Measurements from ENCODE around the gene SHROOM2.

Gene SHROOM2

GRCh38 chrX:9927698-9928482 lies 141.7 kb downstream of the SHROOM2 start:
- DNase-seq (ENCODE audit: extremely low read depth in 1 of 2, low read depth in 1 of 2): no peak

GRCh38 chrX:9935436-9935835 lies 149.2 kb downstream of the SHROOM2 start:
- no peak for DNase-seq (ENCODE audit: extremely low read depth in 1 of 2, low read depth in 1 of 2)

DNA sequence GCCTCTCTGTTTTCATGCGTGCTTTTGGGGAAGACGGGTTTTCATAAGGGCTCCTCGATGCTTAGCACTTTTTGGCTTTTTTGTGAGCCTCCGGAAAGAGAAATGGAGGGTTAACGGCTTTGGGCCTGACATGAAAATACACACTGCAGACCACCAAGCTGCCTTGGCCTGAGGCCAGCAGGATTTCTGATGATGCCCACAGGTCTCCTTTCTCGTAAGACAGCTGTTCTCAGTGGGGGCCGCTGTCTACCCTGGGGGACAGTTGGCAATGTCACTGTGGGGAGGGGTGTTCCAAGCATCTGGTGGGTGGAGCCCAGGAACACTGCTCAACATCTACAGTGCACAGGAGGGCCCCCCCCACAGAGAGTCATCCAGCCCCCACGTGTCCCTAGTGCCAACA lies 151.5 kb downstream of the SHROOM2 start:
- DNase-seq (ENCODE audit: extremely low read depth in 1 of 2, low read depth in 1 of 2): no peak

DNA sequence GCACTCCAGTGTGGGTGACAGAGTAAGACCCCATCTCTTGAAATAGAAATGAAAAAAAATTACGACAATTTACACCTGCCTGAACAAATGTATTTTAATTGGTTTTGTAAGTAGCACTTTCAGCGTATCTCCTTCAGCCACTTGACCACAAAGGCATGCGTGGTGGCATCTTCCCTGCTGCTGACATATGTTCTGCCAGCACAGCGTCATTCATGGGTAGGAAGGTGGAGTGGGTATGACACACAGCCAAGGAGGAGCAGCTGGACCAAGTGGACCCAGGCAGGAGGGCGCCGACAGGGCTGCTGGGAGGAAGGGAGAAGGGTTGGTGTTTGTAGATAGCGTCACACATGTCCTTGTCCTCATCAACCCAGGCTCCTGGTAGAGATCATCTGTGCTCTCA lies 152.3 kb downstream of the SHROOM2 start:
- DNase-seq (ENCODE audit: extremely low read depth in 1 of 2, low read depth in 1 of 2): no peak

GRCh38 chrX:9940421-9940820 lies 154.2 kb downstream of the SHROOM2 start:
- DNase-seq (ENCODE audit: extremely low read depth in 1 of 2, low read depth in 1 of 2): no peak

- DNase-seq (ENCODE audit: extremely low read depth in 1 of 2, low read depth in 1 of 2): peak; percentile 56 to 73
Measured at GRCh38 chrX:9942086-9942485, 155.9 kb downstream of the SHROOM2 start.

GRCh38 chrX:9943420-9943819 lies 157.2 kb downstream of the SHROOM2 start:
- no peak for DNase-seq (ENCODE audit: extremely low read depth in 1 of 2, low read depth in 1 of 2)

GRCh38 chrX:9947131-9947794 lies 161.0 kb downstream of the SHROOM2 start:
- DNase-seq (ENCODE audit: extremely low read depth in 1 of 2, low read depth in 1 of 2): no peak

DNA sequence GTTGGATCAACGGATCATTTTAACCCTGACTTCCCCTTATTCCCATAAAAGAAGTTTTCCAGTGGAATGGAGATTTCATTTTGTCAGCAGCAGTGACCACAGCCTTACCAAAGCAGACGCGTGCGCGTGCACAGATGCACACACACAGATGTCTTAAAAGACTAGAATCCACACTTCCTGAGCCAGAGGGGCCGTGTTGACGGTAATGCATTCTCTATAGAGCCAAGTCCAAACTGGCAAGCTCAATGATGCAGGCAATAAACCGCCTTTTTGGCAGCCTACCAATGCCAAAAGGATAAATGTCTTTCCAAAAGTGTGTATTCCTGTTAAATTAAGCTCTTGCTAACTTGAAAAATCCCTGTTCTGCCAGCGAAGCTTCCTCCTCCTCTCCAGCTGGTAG lies 162.2 kb downstream of the SHROOM2 start:
- no peak for DNase-seq (ENCODE audit: extremely low read depth in 1 of 2, low read depth in 1 of 2)

- no peak for DNase-seq (ENCODE audit: extremely low read depth in 1 of 2, low read depth in 1 of 2)
Measured at GRCh38 chrX:9952300-9952699, 166.1 kb downstream of the SHROOM2 start.

DNA sequence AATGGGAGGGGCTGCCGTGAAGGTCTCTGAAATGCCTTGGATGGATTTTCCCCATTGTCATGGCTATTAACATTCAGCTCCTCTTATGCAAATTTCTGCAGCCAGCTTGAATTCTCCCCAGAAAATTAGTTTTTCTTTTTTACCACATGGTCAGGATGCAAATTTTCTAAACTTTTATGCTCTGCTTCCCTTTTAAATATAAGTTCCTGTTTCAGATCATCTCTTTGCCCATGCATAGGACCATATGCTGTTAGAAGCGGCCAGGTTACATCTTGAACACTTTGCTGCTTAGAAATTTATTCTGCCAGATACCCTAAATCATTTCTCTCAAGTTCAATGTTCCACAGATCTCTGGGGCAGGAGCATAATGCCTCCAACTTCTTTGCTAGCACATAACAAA lies 167.2 kb downstream of the SHROOM2 start:
- no peak for DNase-seq (ENCODE audit: extremely low read depth in 1 of 2, low read depth in 1 of 2)

DNA sequence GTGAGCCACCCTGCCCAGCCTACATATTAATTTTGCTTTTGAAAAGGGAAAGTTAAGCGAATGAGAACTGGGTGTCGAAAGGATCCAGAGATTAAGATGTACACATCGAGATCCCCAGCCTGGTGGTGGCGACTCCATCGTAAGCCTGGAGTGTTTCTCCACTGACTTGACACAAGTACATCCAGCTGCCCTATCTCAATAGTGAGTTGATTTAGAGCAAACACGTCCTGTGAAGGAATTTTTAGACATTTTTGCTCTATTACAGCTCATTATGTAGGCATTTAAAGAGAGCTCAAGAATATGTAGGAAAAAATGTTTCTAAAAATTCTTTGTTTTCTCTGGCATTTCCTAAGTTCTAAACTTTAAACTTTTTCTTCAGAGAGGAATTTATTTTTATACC lies 169.3 kb downstream of the SHROOM2 start:
- DNase-seq (ENCODE audit: extremely low read depth in 1 of 2, low read depth in 1 of 2): no peak

GRCh38 chrX:9957743-9958142 lies 171.5 kb downstream of the SHROOM2 start:
- DNase-seq (ENCODE audit: extremely low read depth in 1 of 2, low read depth in 1 of 2): no peak

DNA sequence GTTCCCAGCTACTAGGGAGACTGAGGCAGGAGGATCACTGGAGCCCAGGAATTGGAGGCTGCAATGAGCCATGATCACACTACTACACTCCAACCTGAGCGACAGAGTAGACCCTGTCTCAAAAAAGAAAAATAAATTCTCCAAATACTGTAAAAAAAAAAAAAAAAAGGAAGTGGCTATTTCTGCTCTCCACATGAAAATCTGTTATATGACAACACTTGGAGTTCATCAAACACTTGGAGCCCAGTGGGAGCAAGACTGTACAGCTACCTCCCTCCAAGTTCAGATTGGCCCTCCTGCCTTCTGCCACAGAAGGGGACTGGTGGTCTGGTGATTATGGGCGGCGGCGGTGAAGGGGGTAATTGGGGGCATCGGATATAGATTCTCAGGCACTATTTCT lies 172.0 kb downstream of the SHROOM2 start:
- DNase-seq (ENCODE audit: extremely low read depth in 1 of 2, low read depth in 1 of 2): no peak

GRCh38 chrX:9961750-9962149 lies 175.5 kb downstream of the SHROOM2 start:
- DNase-seq (ENCODE audit: extremely low read depth in 1 of 2, low read depth in 1 of 2): no peak

GRCh38 chrX:9966775-9967408 lies 180.7 kb downstream of the SHROOM2 start, which contains the start of gene CLDN34:
Gene CLDN34 (plus strand): TSS chrX:9967358. CDS start chrX:9967358, 0 bp downstream.
- no peak for DNase-seq (ENCODE audit: extremely low read depth in 1 of 2, low read depth in 1 of 2)

DNA sequence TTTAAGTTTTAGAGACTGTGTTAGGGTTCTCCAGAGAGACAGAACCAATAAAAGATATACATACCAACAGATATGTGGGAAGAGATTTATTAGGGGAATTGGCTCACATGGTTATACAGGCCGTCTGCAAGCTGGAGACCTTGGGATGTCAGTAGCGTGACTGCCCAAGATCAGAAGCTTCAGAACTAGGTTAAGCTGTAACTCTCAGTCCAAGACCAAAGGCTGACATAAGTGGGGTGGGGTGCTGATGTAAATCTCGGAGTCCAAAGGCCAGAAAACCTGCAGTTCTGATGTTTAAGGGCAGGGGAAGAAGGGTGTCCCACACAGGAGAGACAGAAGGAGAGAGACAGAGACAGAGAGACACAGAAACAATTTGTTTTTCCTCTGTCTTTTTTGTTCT lies 191.4 kb downstream of the SHROOM2 start:
- no peak for DNase-seq (ENCODE audit: extremely low read depth in 1 of 2, low read depth in 1 of 2)

DNA sequence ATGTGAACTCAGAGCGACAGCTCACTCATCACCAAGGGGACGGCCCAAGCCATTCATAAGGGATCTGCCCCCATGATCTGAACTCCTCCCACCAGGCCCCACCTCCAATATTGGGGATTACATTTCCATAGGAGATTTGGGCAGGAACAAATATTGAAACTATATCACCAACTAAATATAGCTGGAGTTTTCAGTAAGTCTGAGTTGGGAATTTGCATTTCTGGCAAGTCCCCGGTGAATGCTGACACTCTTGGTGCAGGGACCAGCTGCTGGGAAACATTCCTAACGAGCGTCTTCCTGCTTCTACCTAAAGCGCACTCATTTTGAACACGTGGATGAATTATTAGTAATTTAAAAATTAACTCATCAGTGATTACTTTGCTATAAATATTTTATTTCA lies 194.2 kb downstream of the SHROOM2 start:
- DNase-seq (ENCODE audit: extremely low read depth in 1 of 2, low read depth in 1 of 2): no peak

DNA sequence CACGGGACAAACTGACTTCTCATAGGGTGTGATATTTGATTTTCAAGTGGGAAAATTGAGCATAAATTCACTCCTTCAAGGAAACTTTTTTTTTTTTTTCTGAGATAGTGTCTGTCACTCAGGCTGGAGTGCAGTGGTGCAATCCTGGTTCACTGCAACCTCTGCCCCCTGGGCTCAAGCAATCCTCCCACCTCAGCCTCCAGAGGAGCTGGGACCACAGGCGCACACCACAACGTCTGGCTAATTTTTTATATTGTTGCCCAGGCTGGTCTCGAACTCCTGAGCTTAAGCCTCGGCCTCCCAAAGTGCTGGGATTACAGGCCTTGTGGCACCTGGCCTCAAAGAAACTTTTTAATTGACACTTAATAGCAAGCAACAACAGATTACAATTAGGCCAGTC lies 194.7 kb downstream of the SHROOM2 start:
- no peak for DNase-seq (ENCODE audit: extremely low read depth in 1 of 2, low read depth in 1 of 2)

DNA sequence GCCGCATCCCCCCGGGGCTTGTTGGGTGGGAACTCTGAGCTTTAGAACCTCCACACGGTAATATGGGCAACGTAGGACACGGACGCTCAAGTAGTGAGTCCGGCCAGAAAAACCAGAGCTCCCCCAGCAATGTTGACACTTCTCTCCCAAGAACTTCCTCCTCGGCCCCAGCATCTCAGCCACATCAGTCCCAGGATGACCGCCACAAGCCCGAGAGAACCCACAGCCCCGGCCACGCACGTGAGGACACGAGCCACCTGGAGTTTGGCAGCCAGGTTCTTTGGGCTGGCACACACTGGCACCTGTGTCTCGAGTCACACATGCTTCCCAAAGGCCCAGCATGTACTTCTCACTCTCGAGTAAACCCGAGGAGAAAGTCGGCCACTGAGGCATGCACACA lies 197.2 kb downstream of the SHROOM2 start:
- DNase-seq (ENCODE audit: extremely low read depth in 1 of 2, low read depth in 1 of 2): no peak

- no peak for DNase-seq (ENCODE audit: extremely low read depth in 1 of 2, low read depth in 1 of 2)
Measured at GRCh38 chrX:9983846-9984245, 197.6 kb downstream of the SHROOM2 start.

GRCh38 chrX:9988762-9989161 lies 202.5 kb downstream of the SHROOM2 start:
- no peak for DNase-seq (ENCODE audit: extremely low read depth in 1 of 2, low read depth in 1 of 2)
